Tibial nerve (tissue), 4 donors: Measurements from ENCODE around the gene SYNPO2L.
"Not testable (repeated sequence)": the region's sequence is repeated elsewhere in the genome, so short reads cannot be mapped to it uniquely, and the experiment has no call there.

Experiments used
- CTCF ChIP-seq, 5 experiments: fragments of 200-600 bp in 3 of 5; fragments of 450-650 bp in 2 of 5; sonication (generic) in 3 of 5; IDR thresholded peaks; one replicate each; pipeline ENCODE4 v1.5.1; 2016 to 2019; ENCODE audit warnings: antibody characterized with exemption in 5 of 5, mild to moderate bottlenecking in 3 of 5, moderate library complexity in 2 of 5
- EP300 ChIP-seq, 2 donors: sonication (generic); formaldehyde crosslinking; IDR thresholded peaks; one replicate each; pipeline ENCODE4 v1.6.1; 2017; ENCODE audit warnings: antibody characterized with exemption in 2 of 2, mild to moderate bottlenecking in 1 of 2
- POLR2A ChIP-seq, 2 donors: fragments of 450-650 bp; IDR thresholded peaks; one replicate each; pipeline ENCODE4 v1.6.1; 2017; ENCODE audit warnings: antibody characterized with exemption in 2 of 2, mild to moderate bottlenecking in 2 of 2, moderate library complexity in 2 of 2

- not testable (repeated sequence) for TF ChIP-seq EP300, POLR2A, CTCF (IDR thresholded peaks at IDR 0.05)
Observed at GRCh38 chr10:73698819-73699218, 43.0 kb upstream of the SYNPO2L start.
